HPDE6-E6E7 (cell line): ENCODE data around the gene CPLX1.
A peak's percentile ranks its signal among the peaks of the same experiment; 100 is the strongest.

ENCODE experiments used
- DNase-seq: peaks from one replicate; pipeline ENCODE4 v3.0.0; 2011; ENCODE audit warnings: missing footprints; ENCODE audit errors: extremely low spot score

Gene CPLX1

DNA sequence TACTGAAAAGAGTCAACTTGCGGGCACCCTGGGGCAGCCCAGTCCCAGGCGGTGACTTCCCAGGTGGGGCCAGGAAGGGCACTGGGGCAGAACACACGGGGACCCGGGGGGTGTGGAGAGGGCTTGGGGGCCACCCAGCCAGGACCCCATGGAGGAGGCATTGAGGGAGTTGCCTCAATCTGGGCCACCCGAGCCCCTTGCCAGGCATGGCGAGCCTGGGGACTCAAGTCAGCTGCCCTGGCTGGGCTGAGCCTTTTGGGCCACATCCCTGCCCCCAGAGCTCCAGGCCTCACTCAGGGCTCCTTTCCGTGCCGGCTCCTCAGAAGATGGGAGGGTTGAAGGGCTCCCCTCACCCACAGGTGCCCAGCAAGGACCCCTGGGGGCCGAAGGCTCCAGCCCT is 6.6 kb upstream of the CPLX1 start:
- DNase-seq = no peak

DNA sequence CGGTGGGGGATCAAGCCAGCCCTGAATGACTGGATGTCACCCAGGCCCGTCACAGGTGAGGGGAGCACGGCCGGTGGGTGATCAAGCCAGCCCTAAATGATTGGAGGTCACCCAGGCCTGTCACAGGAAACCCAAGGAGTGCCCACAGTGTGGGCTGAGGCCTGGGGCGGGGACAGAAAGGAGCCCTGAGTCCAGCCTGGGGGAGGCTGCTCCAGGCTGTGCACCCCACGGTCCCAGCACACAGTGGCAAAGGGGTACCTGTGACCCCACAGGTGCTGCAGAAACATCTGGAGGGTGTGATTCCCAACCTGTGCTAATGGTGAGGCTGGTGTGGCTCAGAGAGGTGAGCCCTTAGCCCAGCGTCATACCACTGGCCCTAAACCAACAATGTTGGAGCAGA is 6.2 kb upstream of the CPLX1 start:
- DNase-seq = no peak

DNA sequence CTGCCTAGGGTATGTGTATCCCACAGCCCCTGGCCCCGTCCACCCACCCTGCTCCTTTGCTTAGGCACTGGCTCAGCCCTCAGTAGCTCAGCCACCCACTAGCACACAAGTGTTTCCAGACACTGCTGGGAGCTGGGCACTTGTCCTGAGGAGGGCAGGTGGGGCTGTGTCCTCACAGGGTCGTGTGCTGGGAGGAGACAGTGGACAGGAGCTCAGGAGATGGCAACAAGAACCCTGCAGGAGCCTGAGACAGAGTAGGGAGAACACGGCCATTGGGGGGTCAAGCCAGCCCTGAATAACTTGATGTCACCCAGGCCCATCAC is 5.5 kb upstream of the CPLX1 start:
- no peak for DNase-seq

DNA sequence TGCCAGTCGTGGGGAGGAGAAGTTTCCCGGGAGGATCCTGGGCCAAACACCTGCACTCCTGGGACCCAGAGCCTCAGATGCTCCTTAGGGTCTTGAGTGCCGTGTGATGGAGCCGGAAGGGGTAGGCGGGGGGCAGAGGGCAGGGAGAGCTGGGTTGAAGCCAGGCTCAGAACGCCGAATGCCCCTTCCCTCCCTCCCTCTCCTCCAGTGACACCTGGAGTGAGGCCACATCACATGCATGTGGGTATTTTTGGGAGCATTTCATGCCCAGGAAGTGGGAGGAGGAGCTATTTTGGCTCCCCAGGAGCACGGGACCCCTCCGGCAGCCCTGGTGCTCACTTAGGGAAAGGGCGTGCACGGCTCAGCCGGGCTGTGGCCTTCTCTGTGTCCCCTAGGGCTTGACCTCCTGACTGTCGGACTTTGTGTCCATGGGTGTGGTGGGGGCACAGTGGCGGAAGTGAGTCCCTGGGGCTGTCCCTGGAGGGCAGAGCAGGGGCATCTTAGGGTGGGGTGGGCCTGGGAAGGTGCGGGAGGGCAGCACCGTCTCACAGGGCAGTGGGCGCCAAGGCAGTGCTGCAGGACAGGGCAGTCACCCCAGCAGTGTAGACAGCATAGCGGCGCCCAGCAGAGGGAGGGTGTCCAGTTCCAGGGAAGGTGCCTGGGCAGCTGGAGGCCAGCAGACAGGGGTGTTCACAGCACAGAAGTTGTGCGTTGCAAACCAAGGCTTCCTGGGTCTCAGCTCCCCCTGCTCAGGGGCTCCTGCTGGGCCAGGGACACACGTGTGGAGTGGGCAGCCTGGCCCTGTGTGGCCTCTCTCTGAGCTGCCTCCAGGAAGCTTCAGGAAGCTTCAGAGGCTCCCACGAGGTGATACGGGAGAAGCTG is 4.9 kb upstream of the CPLX1 start:
- DNase-seq = no peak

DNA sequence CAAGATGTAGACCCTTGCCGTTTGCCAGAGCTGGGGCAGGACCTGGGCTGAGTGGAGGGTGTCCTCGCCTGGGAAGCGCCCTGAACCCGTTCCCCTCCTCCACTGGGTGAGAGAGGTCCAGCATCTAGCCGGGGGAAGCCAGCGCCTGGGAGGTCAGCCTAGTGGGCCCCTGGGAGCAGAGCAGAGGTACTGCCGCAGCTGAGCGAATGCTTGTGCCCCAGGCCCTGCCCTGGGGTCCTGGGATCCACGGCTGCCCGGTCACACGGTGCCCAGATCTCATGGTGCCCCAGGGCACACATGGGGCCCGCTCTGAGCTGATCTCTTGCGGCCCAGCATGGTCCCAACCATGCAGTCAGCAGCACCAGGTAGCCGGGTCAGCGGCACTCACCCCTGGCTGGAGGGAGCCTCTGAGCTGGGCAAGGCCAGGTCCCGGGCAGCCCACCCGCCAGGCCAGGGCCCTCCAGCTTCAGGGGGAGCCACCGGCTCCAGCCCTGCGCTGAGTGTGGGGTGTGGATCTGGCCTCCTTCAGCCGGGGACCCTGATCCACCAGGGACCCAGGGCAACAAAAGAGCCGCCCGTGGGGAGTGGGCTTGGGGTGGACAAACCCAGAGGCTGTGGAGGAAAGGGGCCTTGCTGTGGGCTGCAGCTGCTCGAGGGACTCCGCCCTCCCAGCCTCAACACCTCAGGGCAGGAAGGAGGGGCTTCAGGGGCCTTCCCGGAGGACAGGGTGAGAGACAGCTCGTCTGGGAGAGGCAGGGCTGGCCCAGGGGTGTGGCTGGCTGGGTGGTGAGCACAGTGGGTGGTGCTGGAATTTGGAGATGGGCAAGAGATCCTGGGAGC is 4.1 kb upstream of the CPLX1 start:
- DNase-seq = no peak

DNA sequence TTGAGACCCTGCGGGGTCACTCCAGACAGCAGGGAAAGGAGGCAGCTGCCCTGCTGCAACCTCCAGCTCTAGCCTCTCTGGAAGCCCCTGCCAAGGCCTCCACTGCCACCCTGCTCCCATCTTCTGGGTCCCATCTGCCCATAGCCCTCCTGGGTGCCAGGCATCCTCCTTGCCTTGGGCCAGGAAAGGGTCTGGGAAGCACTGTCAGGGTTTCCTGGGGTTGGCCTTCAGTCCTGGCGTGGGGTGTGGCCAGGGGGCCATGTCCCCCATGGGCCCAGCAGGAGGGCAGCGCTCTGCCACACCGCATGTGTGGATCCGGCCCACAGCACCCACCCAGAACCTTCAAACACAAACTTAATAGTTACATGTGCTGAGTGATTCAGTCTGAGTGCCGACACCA is 3.4 kb upstream of the CPLX1 start:
- DNase-seq = no peak

DNA sequence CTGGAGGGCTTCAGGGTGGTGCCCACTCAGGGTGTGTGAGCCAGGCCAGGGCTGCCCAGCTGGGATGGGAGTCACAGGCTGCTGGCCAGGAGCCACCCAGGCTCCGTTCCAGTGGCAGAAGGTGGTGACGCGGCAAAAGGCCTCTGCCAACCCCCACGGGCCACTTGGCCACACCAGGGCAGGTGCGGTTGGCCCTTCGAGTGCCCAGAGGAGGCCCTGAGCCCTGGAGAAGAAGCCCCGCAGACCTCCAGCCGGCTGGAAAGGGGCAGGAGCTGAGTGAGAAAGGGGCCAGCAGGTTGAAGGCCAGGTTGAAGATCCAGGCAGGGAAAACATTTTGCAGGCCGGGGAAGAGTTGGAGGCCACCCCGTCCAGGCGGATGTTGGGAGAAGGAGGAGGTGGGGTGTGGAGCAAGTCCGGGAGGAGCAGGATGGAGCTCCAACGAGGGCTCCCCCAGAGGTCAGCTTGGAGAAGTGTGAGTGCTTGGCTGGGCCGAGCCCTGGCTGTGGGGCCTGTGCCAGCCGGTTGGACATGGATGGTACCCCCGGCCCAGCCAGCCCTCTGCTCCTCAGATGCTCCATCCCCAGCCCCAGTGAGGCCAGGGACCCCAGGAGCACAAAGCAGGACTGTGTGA is 2.8 kb upstream of the CPLX1 start:
- peak; percentile 44 for DNase-seq

DNA sequence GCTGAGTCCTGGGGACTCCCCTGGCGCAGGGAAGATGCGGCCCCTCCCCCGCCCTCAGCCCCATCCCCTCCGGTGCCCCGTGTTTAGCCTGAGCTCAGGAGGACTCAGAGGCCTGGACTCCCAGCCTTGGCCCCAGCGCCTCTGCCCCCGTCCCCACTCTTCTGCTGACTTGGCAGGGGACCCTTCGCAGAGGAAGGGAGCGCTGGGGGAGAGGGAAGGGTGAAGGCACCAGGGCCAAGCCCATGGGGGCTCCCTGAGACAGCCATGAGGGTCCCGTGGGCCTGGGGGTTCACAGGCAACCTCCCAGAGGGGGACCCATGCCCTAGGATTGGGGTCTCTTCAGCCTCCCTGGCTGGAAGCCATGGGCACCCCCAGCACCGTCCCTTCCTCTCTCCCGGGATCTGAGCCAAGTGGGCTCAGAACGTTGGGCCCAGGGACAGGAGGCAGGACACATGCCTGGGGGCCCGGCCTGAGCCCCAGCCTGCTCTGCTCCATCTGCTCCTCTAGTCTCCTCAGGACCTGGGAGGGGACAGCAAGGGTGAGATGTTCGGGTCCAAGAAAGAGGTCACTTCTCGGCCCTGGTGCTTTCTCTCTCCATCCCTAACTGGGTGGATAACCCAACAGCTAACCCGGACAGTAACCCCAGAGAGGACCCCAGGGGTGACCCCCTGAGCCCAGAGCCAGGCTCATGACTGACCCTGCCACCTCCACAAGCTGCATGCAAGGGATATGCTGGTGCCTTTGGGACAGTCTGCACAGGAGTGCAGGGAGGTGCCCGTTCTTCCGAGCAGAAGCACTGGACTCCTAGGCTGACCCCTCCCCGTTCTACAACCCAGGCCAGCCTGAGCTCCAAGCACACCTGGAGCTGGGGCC is 1.5 kb upstream of the CPLX1 start:
- no peak for DNase-seq

DNA sequence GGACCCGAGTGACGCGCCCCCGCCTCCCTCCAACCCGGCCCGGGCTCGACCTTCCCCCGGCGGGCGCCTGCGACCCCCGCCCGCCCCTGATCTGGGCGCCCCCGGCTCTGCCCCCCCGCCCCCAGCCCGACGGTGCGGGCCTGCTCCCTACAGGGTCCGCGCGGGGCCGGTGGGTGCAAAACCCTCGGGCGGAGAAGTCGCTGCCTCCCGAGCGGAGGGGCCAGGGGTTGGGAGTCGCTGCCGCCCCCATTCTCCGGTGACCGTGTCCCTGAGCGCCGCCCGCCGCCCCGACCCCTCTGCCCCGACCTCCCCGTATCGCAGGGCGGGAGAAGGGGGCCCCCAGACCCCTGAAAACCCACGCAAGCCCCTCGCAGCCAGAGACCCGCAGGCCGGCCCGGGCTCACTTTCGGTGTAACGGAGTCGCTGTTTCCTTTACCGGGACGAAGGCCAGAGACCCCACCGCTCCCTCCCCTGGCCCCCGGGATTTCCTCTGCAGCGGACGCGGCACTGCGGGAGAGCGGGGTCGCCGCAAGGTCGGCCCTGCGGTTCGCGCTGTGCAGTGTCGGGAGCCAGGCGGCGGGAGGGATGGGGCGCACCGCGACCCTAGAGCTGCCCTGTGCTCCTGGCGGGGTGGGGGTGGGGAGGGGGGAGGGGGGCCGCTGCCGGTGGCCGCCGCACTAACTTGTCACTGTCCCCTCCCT is 729 bp upstream of the CPLX1 start:
- DNase-seq = no peak

DNA sequence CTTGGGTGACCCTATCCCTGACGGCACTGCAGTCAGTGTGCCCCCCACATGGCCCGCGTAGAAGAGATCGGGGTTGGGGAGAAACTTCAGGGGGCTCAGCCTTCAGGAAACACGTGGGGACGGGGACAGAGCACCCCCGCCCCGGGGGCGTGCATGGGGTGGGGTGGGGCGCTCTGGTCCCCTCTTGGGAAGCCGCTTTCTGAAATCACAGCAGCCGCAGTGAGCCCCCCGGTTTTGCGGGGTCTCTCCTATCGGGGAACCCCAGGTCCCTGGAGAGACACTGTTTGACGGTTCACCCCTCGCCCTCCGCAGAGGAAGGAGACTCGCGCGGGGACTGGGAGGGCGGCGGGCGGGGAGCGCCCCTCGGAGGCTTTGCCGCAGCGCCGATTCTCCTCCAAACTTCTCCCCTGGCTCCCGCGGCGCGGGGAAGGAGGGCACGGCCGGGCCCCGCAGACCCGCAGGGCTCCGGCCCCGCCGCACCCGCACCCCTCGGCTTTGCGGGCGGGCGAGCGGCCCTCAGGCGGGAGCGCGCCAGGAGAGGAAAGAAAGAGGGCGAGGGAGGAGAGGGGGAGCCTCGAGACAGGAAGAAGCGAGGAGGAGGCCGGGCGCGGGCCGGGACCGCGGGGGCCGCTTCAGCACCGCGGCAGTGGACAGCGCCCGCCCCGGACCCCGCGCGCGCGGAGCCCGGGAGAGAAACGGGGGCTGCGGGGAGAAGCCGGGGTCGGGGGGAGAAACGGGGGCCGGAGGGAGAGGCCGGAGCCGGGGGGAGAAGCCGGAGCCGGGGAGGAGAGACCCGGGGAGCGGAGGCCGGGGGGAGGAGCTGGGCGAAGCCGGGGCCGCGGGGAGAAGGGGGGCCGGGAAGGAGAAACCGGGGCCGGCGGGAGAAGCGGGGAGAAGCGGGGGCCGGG is 612 bp downstream of the CPLX1 start:
- DNase-seq = peak; percentile 38

DNA sequence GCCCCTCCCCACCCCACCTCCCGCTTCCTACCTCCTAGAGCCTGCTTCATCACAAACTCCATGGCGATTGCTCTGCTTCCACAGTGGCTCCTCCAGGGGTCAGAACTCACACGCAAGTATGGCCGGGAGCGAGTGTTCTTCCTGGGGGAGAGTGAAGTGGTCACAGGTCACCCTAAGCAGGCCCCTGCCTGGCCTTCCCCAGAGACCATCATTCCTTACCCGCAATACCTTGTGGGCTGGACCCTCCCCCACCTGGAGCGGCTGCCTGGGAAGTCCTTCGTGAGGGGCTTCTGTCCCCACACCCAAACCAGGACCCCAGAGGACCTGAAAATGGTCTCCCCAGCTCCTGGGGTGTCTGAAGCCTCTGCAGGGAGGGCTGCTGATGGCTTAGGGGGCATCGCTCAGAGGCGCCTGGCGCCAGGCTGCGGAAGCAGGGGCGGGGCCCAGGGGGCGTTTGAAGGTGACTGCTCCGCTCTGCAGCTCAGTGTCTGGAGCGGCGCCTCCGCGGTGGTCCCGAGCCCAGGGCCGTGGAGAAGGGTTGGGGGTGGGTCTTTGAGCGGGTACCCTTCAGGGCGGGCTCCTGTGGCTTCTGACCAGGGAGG is 1.4 kb downstream of the CPLX1 start:
- DNase-seq = no peak

DNA sequence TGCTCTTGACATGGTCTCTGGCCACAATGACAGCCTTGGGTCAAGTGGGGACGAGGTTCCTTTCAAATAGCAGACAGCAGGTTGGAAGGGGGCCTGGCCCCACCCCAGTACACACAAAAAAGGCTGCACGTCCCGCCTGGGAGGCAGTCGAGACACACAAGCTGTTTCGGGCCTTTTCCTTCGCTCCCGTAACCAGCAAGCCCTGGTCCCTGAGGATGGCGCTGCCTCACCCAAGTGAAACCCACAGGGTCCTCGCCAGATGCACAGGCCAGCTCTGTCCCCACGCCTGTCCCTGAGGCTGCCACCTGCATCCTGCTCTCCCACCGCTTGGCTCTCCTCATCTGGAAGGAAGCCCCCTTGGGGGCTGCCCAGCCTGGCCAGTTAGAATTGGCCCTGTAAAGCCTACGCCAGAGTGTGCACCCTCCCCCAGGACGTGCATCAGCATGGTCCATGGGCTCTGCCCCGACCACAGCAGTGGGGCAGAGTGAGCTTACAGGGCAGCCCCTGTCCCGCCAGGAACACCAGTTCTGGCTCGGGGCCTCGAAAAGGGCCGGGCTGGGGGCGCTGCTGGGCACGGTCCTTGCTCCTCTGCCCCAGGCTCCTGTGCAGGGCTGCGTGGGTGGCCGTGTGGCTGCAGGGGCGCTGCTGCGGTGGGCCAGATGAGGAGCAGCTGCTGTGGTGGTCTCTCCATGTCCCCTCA is 2.0 kb downstream of the CPLX1 start:
- DNase-seq = no peak

DNA sequence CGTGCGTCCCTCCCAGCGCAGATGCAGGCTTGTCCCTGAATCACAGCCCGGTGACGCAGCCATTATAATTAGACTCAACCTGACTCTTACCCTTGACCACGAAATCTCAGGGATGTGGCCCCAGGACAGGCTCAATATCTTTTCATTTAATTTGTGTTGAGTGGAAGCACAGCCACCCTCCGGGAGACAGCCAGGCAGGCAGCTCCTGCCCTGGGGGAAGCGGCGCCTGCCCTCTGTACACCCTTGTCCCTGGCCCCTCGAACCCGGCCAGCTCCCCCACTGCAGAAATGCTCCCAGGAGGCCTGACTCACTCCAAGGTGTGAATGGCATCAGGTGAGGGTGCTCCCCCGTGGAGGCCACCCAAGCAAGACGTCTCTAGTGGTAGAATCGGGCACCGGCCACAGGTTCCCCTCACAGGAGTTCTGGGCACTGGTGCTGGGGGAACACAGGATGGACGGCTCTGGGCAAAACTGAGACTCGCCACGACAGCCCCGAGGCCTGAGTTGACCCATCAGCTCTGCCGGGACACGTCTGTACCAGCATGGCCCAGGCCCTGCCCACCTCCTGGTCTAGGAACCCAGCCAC is 2.7 kb downstream of the CPLX1 start:
- DNase-seq = no peak

DNA sequence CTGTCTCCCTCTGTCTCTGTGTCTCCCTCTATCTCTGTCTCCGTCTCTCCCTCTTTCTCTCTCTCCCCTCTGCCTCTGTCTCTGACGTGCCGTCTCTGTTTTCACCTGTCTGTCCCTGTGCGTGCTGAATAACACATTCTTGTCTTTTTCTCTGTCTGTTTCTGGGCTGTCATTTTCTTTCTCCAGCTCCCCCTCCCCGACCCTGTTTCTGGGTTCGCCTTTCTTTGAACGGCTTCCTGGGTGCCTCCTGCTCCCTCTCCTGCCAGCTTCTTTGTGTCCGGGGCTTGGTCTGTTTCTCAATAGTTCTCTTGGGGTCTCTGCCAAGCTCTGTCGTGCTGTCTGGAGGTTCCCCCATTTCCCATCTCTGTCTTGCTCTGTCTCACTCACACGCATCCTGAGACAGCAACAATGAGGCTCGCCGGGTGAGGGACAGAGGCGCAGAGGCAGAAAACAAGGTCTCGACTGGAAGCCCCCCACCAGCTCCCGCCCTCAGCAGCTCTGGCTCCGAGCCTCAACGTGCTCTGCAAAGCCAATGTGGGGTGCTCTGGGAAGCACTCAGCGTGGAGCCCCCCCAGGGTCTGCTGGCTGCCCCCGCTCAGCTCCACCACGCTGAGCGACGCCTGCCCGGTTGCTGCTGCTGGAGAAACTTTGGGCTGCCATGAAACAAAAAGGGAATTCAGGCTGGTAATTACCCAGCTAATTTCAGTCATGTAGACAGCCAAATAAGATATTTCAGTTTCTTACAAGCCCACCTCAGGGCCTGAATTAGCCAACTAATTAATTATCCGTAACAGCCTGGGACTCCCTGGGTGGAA is 3.4 kb downstream of the CPLX1 start:
- DNase-seq = no peak

DNA sequence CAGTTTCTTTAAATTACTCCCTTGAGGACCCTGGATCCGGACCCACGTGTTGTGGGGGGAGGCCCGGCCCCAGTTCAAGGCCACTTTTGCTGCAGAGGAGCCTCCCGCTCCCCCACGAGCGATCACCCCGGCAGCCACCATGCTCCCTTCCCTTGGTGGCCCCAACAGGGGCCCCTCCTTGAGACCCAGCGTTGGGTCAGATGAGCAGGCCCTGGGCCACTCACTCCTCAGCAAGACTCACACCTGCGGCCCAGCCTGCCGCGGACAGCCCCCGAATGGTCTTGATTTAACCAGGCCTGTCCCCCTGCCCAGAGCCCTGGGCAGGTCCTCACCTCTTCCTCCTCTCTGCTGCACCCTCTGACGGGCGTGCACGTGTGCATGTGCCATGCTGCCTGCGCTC is 4.3 kb downstream of the CPLX1 start:
- DNase-seq = no peak

DNA sequence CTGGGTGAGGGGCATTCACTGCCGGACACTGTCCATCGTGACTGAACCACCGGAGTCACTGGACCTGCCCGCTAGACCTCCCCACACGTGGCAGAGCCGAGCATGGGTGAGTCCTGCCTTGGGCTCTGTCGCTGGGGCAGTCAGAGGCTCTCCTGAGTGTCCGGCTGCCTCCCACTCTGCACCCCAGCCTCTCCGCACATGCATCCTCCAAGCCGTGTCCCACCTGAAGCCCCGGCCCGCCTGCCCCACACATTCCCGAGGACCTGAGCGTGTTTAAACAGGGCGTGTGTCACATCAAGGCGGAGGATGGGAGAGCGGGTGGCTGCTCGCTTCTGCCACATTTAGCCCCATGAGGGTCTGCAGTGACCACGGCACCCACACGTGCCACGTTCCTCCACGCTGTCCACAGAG is 4.7 kb downstream of the CPLX1 start:
- DNase-seq = no peak

DNA sequence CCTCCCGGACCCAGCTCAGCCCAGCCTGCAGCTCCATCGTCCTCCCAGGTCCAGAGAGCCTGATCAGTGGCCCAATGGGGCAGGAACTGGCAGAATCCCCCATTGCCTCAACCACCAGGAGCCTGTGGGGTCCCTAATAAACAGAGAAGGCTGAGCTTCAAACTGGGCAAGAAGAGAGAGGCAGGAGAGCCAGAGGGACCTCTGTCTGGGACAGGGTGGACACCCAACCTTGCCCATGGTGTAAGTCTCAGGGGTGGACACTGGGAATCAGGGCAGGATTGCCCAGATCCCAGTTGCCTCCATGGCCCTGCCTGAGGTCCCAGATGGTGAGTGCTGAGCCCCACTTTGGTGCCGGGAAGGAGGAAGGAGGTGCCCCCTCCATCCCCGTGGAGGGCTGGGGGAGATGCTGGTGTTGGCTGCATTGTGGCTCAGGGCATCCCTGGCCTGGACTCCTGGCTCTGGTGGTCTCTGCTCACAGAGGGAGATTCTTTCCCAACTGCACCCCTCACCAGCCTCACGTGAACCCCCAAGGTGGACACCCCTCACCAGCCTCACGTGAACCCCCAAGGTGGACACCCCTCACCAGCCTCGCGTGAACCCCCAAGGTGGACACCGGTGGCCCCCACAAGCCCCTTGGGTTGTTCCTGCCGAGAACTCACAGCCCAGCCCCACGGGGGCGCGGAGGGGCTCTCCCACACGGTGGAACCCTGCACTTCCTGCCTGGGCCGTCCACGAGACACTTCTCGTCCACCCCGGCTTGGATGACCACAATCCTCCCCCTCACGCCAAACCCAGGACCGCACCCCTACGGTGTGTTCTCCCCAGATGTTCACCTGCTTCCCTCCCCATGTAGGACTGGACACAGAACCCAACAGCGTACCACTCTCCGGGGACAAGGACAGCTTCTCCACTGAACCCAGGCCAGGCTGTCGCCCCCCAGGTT is 5.4 kb downstream of the CPLX1 start:
- DNase-seq = no peak
